ENCODE measurements around the gene A2M. TPM values are rescaled to one million over a fixed set of nuclear protein-coding genes. Genes with fewer than 3 reads are reported as not detected.

Gene A2M
- total RNA-seq, 1 donor from 2014 or later = not detected

GRCh38 chr12:9127936-9128663 lies 12.4 kb upstream of the A2M start:
- DNase-seq (no peak), ATAC-seq (ENCODE audit: low read depth) (no peak)
- CTCF ChIA-PET = no interaction called here
- no peaks in the 10 kb centered on the region for H3K27me3 Mint-ChIP-seq
- no peaks in the 10 kb centered on the region for H3K36me3 Mint-ChIP-seq (ENCODE audit: low read depth)
- TF ChIP-seq CTCF (IDR thresholded peaks at IDR 0.05) = no peak
- no peaks in the 10 kb centered on the region for H3K4me1 Mint-ChIP-seq
- intact Hi-C loops (cut with micrococcal nuclease) = no loop called here
- H3K9me3 Mint-ChIP-seq = peaks cover 5% of the 10 kb centered on the region
- H3K27ac Mint-ChIP-seq = no peak overlapping the region
- no peak overlapping the region for H3K4me3 Mint-ChIP-seq
- POLR2A ChIA-PET = no interaction called here

GRCh38 chr12:9127484-9127883 lies 11.8 kb upstream of the A2M start:
- H3K4me3 Mint-ChIP-seq = no peak overlapping the region
- no peaks in the 10 kb centered on the region for H3K4me1 Mint-ChIP-seq
- TF ChIP-seq CTCF (IDR thresholded peaks at IDR 0.05) = no peak
- ATAC-seq (ENCODE audit: low read depth) = no peak
- H3K27me3 Mint-ChIP-seq = no peaks in the 10 kb centered on the region
- no peak for DNase-seq
- no peak overlapping the region for H3K27ac Mint-ChIP-seq
- POLR2A ChIA-PET = no interaction called here
- H3K36me3 Mint-ChIP-seq (ENCODE audit: low read depth) = no peaks in the 10 kb centered on the region
- intact Hi-C loops (cut with micrococcal nuclease) = no loop called here
- peaks cover 5% of the 10 kb centered on the region for H3K9me3 Mint-ChIP-seq
- CTCF ChIA-PET = no interaction called here

GRCh38 chr12:9124383-9125031 lies 8.8 kb upstream of the A2M start:
- Mint-ChIP-seq H3K4me1 (no peaks in the 10 kb centered on the region), H3K36me3 (ENCODE audit: low read depth) (no peaks in the 10 kb centered on the region), H3K27ac (no peak overlapping the region), H3K9me3 (no peaks in the 10 kb centered on the region), H3K4me3 (no peak overlapping the region), H3K27me3 (no peaks in the 10 kb centered on the region)
- CTCF ChIA-PET = no interaction called here
- DNase-seq (no peak), ATAC-seq (ENCODE audit: low read depth) (no peak)
- no peak for TF ChIP-seq CTCF (IDR thresholded peaks at IDR 0.05)
- intact Hi-C loops (cut with micrococcal nuclease) = no loop called here
- POLR2A ChIA-PET = interaction anchor here (0.7 kb wide), 1 partner anchor 301 kb away, joined by 4 read pairs; no protein-coding TSS in a partner anchor

- Mint-ChIP-seq H3K9me3 (no peaks in the 10 kb centered on the region), H3K4me3 (no peak overlapping the region), H3K4me1 (no peaks in the 10 kb centered on the region), H3K36me3 (ENCODE audit: low read depth) (no peaks in the 10 kb centered on the region), H3K27me3 (no peaks in the 10 kb centered on the region), H3K27ac (no peak overlapping the region)
- no peak for ATAC-seq (ENCODE audit: low read depth)
- no peak for DNase-seq
- intact Hi-C loops (cut with micrococcal nuclease) = no loop called here
- CTCF ChIA-PET = no interaction called here
- no peak for TF ChIP-seq CTCF (IDR thresholded peaks at IDR 0.05)
- POLR2A ChIA-PET = no interaction called here
Observed at GRCh38 chr12:9123781-9124382, 8.2 kb upstream of the A2M start.

- Mint-ChIP-seq H3K9me3 (no peaks in the 10 kb centered on the region), H3K4me3 (no peak overlapping the region), H3K27ac (no peak overlapping the region), H3K36me3 (ENCODE audit: low read depth) (no peaks in the 10 kb centered on the region), H3K27me3 (peaks cover 1% of the 10 kb centered on the region), H3K4me1 (peaks cover 5% of the 10 kb centered on the region)
- DNase-seq (no peak), ATAC-seq (ENCODE audit: low read depth) (no peak)
- intact Hi-C loops (cut with micrococcal nuclease) = no loop called here
- no peak for TF ChIP-seq CTCF (IDR thresholded peaks at IDR 0.05)
- ChIA-PET CTCF (no interaction called here), POLR2A (no interaction called here)
Observed at GRCh38 chr12:9122091-9122609, 6.4 kb upstream of the A2M start.

Measured in activated B cell treated with CpG ODN at 0.5 μM for 24 hours (primary cell).